ENCODE measurements around the gene TSPEAR. TPM values are rescaled to one million over a fixed set of nuclear protein-coding genes. Genes with fewer than 3 reads are reported as not detected.

The TSPEAR gene
- total RNA-seq, 1 experiment from 2014 or later: 0.32 TPM

GRCh38 chr21:44516828-44517174, 194.6 kb downstream of the TSPEAR start:
- no peak for DNase-seq
- BruUV-seq (replicated peaks): no TSS peak
- peaks cover 17% of the 10 kb centered on the region for H3K4me1 Mint-ChIP-seq (ENCODE audit: low read depth, unreplicated experiment)
- Histone ChIP-seq H3K27me3 (replicated peaks; ENCODE audit: control insufficient read depth, insufficient read depth, low read length) (no peaks in the 10 kb centered on the region), H3K4me1 (peaks cover 7% of the 10 kb centered on the region; the same call in 1 of the 2 replicates), H3K4me3 (ENCODE audit: low read depth, low read length) (peak overlapping the region; percentile 20), H3K36me3 (ENCODE audit: control insufficient read depth, insufficient read depth, low read length) (no peaks in the 10 kb centered on the region), H3K9me3 (no peaks in the 10 kb centered on the region)
- H3K36me3 Mint-ChIP-seq (ENCODE audit: insufficient read depth, unreplicated experiment): no peaks in the 10 kb centered on the region
- ChIA-PET POLR2A (no interaction called here), CTCF (interaction anchor here (0.9 to 1.3 kb wide), 2 partner anchors 226 to 277 kb away, joined by 4 to 5 read pairs; no protein-coding TSS in a partner anchor)
- no peaks in the 10 kb centered on the region for H3K27me3 Mint-ChIP-seq (ENCODE audit: insufficient read depth, unreplicated experiment)
- peaks cover 13% of the 10 kb centered on the region for H3K9me3 Mint-ChIP-seq (ENCODE audit: unreplicated experiment)
- intact Hi-C loops (cut with micrococcal nuclease; ENCODE audit: unreplicated experiment): loop anchor here (10.0 kb wide), 1 partner anchor 278 kb away; no protein-coding TSS in a partner anchor
- H3K4me3 Mint-ChIP-seq (ENCODE audit: unreplicated experiment): peak overlapping the region; percentile 77
- TF ChIP-seq, protein P1, sequence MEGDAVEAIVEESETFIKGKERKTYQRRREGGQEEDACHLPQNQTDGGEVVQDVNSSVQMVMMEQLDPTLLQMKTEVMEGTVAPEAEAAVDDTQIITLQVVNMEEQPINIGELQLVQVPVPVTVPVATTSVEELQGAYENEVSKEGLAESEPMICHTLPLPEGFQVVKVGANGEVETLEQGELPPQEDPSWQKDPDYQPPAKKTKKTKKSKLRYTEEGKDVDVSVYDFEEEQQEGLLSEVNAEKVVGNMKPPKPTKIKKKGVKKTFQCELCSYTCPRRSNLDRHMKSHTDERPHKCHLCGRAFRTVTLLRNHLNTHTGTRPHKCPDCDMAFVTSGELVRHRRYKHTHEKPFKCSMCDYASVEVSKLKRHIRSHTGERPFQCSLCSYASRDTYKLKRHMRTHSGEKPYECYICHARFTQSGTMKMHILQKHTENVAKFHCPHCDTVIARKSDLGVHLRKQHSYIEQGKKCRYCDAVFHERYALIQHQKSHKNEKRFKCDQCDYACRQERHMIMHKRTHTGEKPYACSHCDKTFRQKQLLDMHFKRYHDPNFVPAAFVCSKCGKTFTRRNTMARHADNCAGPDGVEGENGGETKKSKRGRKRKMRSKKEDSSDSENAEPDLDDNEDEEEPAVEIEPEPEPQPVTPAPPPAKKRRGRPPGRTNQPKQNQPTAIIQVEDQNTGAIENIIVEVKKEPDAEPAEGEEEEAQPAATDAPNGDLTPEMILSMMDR (IDR thresholded peaks at IDR 0.05; ENCODE audit: insufficient read depth in 1 of 2, low read depth in 1 of 2, low read length in 1 of 2, severe bottlenecking in 1 of 2, unreplicated experiment in 1 of 2): no peak
- no peak overlapping the region for H3K27ac Mint-ChIP-seq (ENCODE audit: unreplicated experiment)

- DNase-seq: no peak
- Histone ChIP-seq H3K4me1 (peaks cover 7% of the 10 kb centered on the region; the same call in 1 of the 2 replicates), H3K36me3 (ENCODE audit: control insufficient read depth, insufficient read depth, low read length) (no peaks in the 10 kb centered on the region), H3K27me3 (replicated peaks; ENCODE audit: control insufficient read depth, insufficient read depth, low read length) (no peaks in the 10 kb centered on the region), H3K4me3 (ENCODE audit: low read depth, low read length) (no peak overlapping the region), H3K9me3 (no peaks in the 10 kb centered on the region)
- ChIA-PET CTCF (no interaction called here), POLR2A (no interaction called here)
- H3K27me3 Mint-ChIP-seq (ENCODE audit: insufficient read depth, unreplicated experiment): no peaks in the 10 kb centered on the region
- intact Hi-C loops (cut with micrococcal nuclease; ENCODE audit: unreplicated experiment): loop anchor here (10.0 kb wide), 1 partner anchor 278 kb away; no protein-coding TSS in a partner anchor
- H3K9me3 Mint-ChIP-seq (ENCODE audit: unreplicated experiment): peaks cover 13% of the 10 kb centered on the region
- H3K36me3 Mint-ChIP-seq (ENCODE audit: insufficient read depth, unreplicated experiment): no peaks in the 10 kb centered on the region
- H3K27ac Mint-ChIP-seq (ENCODE audit: unreplicated experiment): no peak overlapping the region
- peaks cover 17% of the 10 kb centered on the region for H3K4me1 Mint-ChIP-seq (ENCODE audit: low read depth, unreplicated experiment)
- TF ChIP-seq, protein P1 (IDR thresholded peaks at IDR 0.05; ENCODE audit: insufficient read depth in 1 of 2, low read depth in 1 of 2, low read length in 1 of 2, severe bottlenecking in 1 of 2, unreplicated experiment in 1 of 2): no peak
- no TSS peak for BruUV-seq (replicated peaks)
- H3K4me3 Mint-ChIP-seq (ENCODE audit: unreplicated experiment): no peak overlapping the region
Measured at GRCh38 chr21:44516342-44516741, 195.0 kb downstream of the TSPEAR start.

DNA sequence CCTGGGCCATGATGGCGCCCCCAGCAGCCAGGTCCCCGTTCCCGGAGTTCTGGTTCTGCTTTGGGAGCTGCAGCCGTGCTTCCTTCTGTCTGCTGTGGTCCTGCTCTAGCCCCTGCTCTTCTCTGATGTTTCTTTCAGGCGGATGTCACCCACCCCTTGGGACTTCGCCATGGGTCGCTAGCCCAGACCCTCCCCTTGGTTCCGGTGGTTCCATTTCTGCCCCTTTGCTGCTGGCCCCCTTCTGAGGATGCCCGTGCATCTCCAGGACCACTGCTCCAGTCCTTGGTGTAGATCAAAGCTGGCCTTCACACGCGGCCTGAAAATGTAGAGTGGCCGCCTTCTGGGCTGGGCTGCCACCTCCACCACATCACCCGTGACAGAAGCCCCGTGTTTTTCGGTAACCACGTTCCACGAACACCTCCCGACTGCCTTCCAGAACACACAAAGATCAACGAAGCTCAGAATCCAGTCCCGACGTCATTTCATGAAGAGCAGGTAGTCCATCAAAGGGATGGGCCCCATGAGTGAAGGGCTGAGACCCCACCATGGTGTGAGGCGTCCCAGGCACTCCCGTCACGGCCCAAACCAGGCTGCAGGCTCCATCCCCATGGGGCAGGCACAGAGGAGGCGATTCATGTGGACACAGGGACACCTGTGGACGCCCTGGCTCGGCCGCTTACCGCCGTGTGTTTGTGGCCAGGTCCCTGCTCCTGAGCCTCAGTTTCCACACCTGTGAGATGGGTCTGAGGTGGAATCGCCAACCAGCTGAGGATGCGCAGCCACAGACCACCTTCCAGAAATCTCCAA, 195.8 kb downstream of the TSPEAR start:
- no peaks in the 10 kb centered on the region for H3K27me3 Mint-ChIP-seq (ENCODE audit: insufficient read depth, unreplicated experiment)
- no TSS peak for BruUV-seq (replicated peaks)
- ChIA-PET CTCF (no interaction called here), POLR2A (no interaction called here)
- peaks cover 3% of the 10 kb centered on the region; the same call in 1 of the 2 replicates for H3K4me1 ChIP-seq
- no peaks in the 10 kb centered on the region for H3K9me3 ChIP-seq
- TF ChIP-seq, protein P1 (IDR thresholded peaks at IDR 0.05; ENCODE audit: insufficient read depth in 1 of 2, low read depth in 1 of 2, low read length in 1 of 2, severe bottlenecking in 1 of 2, unreplicated experiment in 1 of 2): no peak
- no peaks in the 10 kb centered on the region for H3K36me3 ChIP-seq (ENCODE audit: control insufficient read depth, insufficient read depth, low read length)
- H3K36me3 Mint-ChIP-seq (ENCODE audit: insufficient read depth, unreplicated experiment): no peaks in the 10 kb centered on the region
- intact Hi-C loops (cut with micrococcal nuclease; ENCODE audit: unreplicated experiment): loop anchor here (10.0 kb wide), 1 partner anchor 279 kb away; no protein-coding TSS in a partner anchor
- DNase-seq: no peak
- H3K4me1 Mint-ChIP-seq (ENCODE audit: low read depth, unreplicated experiment): peaks cover 14% of the 10 kb centered on the region
- H3K27me3 ChIP-seq (replicated peaks; ENCODE audit: control insufficient read depth, insufficient read depth, low read length): no peaks in the 10 kb centered on the region
- H3K4me3 ChIP-seq (ENCODE audit: low read depth, low read length): no peak overlapping the region
- H3K4me3 Mint-ChIP-seq (ENCODE audit: unreplicated experiment): no peak overlapping the region
- H3K27ac Mint-ChIP-seq (ENCODE audit: unreplicated experiment): no peak overlapping the region
- H3K9me3 Mint-ChIP-seq (ENCODE audit: unreplicated experiment): peaks cover 13% of the 10 kb centered on the region

Data from Caco-2 (cell line).